HG03565 (cell line): Measurements from ENCODE around the gene CEND1.

Source experiments
- ATAC-seq: cut with Tn5 transposase; IDR thresholded peaks from one replicate; pipeline ENCODE4 v1.9.1; 2021; ENCODE audit warnings: mild to moderate bottlenecking, moderate library complexity; ENCODE audit not compliant: unreplicated experiment

CEND1 gene

DNA sequence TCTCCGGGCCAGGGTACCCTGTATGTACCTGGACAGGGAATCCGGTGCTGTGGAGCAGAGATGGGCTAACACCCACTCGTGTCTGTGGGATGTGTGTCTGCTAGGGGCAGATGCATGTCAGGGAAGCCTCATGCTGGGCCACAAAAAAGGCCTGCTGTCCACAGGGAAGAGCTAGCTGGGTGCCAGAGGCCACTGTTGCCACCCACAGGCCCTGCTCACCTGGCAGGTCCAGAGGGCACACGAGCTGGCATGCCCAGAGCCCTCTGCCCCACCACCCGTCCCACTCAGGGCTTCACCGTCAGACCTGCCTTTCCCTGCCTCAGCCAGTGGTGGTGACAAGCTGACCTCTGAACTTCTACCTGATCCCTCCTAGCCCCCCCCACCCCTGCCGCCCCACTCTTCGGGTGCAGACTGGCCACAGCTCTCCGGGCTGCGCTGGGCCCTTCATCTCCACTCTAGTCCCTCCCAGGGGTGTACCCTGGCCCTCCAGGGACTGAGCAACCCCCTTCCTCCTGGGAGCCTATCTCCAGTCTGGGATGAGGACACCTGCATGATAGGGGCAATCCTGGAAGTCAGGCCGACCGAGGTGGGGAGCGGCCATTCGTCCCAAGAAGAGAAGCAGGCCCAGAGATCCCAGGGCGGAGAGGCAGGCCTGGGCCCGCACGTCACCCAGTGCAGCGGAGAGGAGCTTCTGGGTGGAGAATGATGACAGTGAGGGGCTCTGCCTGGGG is 6.8 kb upstream of the CEND1 start:
- ATAC-seq, result no peak

- ATAC-seq, result no peak
Measured at GRCh38 chr11:795634-796564, 6.0 kb upstream of the CEND1 start.

DNA sequence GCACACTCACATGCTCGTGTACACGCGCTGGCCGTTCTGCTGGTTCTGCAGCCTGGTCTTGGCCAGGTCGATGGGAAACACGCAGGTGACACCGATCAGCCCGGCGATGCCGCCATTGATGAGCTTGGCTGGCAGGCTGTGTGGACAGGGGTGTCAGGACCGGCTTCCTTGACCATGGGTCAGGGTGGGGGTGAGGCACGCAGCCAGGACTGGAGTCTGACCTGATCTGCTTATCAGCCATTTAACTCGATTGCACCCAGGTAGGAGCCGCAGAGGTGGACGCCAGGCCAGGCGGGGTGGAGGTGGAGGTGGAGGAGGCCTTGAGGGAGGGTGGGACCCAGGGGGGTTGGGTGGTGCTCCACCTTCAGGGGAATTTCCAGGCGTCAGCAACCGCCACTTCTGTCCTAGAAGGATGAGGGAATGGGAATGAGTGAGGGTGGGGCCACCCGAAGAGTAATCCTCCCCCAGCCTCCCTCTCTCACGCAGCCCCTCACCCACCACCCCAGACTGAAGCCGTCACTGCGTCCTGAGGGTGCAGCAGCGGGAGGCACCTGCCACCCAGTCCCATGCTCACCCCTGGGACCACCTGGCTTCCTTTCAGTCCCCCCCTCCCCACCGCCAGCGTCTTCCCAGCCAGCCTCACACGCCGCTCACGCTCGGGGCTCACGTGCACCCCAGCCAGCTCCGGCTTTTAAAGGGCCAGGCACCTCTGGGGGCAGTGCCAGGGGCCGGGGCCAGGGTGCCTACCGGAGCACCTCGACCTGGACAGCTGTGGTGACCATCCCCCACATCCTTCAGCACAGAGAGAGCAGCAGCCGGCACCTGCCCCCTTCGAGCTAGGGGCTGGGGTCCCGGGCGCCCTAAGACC is 5.1 kb upstream of the CEND1 start:
- ATAC-seq, result no peak

DNA sequence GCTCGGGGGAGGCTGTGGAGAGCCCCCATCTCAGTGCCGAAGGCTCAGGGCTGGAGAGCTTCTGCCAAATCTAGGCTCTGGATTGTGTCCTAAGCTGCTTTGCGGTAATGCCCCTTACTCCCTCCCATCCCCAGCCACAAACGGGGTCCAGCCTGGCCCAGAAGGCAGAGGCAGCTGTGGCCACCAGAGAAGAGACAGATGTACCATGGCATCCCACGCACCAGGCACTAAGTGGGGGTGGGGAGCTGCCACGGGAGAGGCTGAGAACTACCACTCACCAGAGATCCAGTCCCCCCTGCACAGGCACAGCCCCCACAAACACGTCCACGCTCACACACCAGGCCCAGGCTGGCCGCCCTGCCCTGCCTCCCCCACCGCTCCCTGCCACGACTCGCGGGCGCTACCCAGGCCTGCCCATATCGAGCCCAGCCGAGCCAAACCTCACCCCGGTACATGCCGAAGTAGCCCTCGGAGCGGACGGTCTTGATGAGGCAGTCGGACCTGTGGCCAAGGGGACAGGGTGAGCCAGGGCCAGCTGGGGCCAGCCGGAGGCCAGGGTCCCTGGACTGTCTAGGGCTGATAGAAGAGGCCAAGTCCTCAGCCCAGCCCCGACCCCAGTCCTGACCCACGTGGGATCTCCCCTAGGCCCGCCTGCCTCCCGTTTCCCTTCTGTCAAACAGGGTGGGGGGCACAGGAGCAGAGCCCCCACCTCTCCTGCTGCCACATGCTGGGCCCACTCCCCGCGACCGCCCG is 4.3 kb upstream of the CEND1 start:
- ATAC-seq, result no peak

DNA sequence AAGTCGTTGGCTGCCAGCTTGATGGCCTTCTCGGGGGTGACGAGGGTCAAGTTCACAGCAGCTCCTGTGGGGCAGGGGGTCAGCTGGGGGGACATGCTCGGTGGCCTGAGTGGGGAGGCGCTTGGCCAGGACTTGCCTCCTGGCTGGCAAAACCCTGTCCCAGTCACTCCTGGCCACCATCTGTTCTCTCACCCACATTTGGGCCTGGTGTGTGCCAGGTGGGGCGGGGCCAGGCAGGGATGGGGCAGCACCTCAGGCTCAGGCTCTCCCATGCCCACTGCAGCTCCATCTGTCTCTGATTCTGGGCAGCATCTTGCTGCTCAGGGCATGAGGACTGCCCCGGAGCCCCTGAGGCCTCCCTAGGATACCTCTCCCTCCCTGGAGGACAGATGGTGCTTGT is 3.7 kb upstream of the CEND1 start:
- ATAC-seq, result no peak

DNA sequence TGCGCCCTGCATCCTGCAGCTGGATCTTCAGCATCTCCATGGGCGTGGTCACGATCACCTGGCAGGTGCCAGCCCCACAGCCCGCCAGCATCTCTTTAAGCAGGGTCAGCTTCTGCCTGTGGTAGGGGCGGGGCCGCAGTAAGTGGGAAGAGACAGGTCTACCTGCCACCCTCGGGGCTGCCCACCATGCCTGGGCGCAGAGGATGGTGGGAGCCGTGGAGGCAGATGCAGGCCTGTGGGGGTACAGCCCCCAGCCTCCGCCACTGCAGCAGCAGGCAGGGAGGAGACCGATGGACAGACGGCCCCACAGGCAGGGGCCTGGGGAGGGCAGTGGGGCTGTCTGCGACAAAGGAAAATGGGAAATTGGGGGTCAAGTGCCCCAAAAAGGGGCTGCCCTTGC is 3.0 kb upstream of the CEND1 start:
- no peak for ATAC-seq

- ATAC-seq, result no peak
Measured at GRCh38 chr11:792535-792821, 2.6 kb upstream of the CEND1 start.

GRCh38 chr11:791658-792534 is 2.0 kb upstream of the CEND1 start:
- ATAC-seq, result no peak

DNA sequence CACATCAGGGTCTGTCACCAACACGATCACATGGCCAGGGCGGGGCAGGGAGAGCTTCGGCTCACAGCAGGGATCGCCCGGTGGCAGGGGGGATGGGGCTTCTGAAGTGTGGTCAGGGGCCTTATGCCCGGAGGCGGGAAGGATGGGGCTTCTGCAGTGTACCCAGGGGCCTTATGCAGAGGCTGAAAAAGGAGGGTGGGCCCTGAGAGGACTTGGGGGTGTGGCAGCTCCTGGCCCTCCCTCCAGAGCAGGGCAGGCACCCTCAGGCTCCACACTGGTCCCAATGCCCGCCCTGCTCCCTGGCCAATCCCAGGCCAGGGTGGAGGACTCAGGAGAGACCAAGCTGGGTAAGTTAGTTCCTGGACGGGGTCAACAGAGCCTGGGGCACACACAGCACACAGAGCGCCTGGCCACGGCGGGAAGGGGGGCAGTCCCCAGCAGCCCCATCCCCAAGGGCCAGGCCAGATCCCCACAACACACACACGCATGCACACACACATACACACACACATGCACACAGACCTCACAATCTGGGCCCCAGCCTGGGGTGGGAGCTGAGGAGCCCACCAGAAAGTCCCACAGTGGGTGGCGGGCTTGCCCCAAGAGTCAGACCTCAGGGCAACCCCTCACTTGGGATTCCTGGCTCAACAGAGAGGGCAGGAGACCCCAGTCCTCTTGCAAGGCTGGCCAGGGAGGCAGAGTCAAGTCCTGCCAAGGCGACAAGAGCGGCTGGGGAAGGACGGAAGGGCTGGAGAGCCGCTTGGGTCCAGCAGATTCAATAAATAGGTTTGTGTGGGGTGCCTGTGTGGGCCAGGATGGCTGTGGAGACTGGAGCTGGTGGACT is 1.1 kb upstream of the CEND1 start:
- ATAC-seq, result no peak

DNA sequence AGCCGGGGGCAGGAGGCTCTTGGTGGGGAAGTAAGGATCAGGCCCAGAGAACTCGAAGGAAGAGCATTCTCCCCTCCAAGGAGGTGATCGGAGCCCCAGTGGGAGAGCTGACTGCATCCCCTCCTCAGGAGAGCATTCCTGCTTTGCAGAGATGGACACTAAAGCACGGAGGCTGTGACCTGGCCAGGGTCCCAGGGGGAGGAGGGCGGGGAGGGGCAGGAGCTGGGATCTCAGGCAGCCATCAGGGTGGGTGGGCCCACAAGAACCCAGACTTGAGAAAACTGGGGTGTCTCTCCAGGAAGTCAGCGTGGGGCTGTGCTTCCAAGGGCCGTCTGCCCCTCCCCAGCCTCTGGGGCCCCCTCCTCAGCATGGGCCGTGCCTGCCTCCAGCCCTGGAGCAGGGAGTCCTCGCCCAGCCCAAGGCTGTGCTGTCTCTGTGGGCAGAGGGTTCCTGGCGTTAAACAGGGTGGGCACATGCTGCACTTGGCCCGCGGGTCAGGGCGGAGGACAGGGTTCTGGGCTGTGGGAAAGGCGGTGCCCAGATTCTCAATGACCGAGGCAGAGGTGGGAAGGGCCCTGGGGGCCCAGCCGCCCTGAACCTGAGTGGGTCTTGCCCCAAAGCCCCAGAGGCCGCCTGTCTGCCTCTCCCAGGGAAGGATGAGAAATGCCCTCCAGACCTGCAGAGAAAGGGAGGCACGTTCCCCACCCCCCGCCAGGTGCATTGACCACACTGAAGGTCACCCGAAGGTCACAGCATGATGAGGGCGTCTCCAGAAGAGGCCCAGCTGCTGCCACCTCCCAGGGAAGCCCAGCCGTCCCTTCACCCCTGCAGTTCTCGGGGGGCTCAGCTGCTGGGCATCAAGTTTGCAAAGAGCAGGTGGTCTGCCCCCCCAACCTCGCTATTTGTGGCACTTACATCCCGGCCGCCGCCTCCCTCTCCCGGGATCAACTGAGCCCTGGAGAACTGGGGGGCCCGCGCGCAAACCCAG is 643 bp downstream of the CEND1 start:
- no peak for ATAC-seq

DNA sequence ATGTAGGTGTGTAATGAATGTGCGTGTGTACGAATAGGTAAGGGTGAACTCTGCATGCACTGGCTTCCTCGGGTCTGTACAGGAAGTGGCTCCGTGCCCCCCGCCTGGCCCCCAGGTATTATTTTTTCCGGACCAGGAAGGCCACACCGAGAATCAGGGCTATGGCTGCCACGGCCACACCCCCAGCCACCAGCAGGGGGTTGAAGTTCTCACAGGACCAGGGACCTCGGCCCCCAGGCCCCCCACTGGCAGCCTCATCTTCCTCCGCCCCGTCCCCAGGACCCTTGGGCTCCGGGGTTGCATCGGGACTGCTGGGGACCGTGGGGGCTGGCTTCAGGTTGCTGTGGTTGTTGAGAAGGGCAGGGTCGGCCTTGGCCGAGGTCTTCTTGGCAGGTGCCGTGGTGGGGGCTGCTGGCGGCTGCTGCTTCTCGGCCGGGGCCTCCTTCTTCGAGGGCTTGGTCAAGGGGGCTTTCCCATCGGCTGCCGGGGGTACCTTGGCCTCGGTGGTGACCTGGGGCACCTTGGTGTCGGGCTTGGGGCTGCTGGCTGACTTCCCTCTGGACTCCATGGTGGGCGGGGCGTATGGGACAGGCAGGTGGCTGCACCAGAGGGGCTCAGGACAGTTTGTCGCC is 1.8 kb downstream of the CEND1 start:
- no peak for ATAC-seq

- ATAC-seq, result no peak
Measured at GRCh38 chr11:787084-787675, 2.7 kb downstream of the CEND1 start.

- ATAC-seq, result no peak
Measured at GRCh38 chr11:786235-787083, 3.4 kb downstream of the CEND1 start.

DNA sequence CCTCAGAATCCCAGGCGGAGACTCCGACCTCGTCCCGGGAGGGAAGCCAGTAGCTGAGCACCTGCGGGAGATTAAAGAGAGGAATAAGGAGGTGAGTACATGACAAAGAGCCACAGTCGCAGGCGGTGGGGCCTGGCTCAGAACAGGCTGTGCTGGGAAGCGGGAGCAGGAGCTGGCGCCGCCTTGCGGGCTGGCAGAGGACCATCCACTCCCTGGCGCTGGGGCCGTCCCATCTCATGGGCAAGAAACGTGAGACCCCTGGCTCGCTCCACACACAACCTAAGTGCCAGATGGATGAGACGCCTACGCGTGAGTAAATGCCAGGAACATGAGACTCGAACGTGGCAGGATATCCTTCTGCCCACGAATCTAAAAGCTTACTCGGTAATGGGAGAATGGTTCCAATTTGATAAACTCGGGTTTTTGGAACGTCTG is 6.3 kb downstream of the CEND1 start:
- no peak for ATAC-seq

DNA sequence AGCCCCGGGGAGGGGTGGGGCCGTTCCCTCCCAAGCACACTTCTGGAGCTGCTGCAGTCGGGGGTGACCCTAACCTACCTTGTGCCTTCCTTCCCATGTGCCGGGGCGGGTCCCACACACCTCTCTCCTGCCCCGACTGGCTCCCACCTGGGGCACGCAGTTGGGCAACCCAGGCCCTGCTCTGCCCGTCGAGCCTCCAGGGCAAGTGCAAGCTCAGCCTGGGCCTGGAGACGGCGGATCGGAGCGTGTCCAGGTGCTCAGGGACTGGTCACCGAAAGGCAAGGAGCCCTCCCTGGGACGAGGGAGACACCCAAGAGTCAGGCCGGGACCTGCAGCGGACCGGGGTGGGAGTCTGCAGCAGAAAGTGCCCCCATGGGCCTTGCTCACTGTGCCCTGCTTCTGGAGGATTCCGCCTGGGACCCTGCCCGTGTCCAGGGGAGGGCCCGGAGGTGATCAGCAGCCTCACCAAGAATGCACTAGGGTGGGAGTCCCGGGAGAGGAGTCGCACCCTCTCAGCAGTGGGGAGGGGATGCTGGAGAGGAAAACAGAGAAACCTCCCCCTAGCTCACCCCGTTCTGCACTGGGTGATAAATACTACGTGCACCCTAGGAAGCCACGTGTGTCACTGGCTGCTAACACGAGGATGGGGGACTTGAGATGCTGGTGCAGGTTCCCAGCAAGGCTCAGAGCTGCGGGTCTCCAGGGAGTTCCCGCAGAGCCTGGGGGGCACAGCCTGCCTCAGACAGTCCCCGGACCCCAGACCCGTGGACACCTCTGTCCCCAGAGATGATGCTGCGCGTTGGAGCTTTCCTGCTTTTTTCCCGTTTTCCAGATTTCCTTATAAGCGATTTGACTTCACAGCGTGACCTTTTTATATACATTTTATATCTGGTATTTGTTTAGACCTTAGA is 7.4 kb downstream of the CEND1 start:
- ATAC-seq, result no peak
